Duodenal mucosa (tissue), 2 donors: ENCODE data around the gene EPB41L5.

ENCODE experiments used
- H3K27ac ChIP-seq: one replicate; pipeline ENCODE4 v1.7.0; 2013; ENCODE audit warnings: low read depth, low read length
- H3K27me3 ChIP-seq, 2 donors: one replicate each; pipeline ENCODE4 v1.7.0; 2013; ENCODE audit warnings: low read length in 2 of 2, control low read depth in 1 of 2; ENCODE audit not compliant: insufficient read depth in 2 of 2, control insufficient read depth in 1 of 2
- H3K36me3 ChIP-seq, 2 donors: one replicate each; pipeline ENCODE4 v1.7.0; 2013; ENCODE audit warnings: low read length in 2 of 2, control low read depth in 1 of 2; ENCODE audit not compliant: insufficient read depth in 2 of 2, control insufficient read depth in 1 of 2
- H3K4me1 ChIP-seq, 2 donors: one replicate each; pipeline ENCODE4 v1.7.0; 2013; ENCODE audit warnings: low read length in 2 of 2, control low read depth in 1 of 2; ENCODE audit not compliant: insufficient read depth in 2 of 2, control insufficient read depth in 1 of 2
- H3K4me3 ChIP-seq, 2 donors: one replicate each; pipeline ENCODE4 v1.7.0; 2013; ENCODE audit warnings: low read length in 2 of 2, low read depth in 1 of 2
- H3K9ac ChIP-seq, 2 donors: one replicate each; pipeline ENCODE4 v1.7.0; 2013; ENCODE audit warnings: low read length in 2 of 2, low read depth in 1 of 2
- H3K9me3 ChIP-seq, 2 donors: one replicate each; pipeline ENCODE4 v1.7.0; 2013; ENCODE audit warnings: low read length in 2 of 2, control low read depth in 1 of 2; ENCODE audit not compliant: control insufficient read depth in 1 of 2

Gene EPB41L5

DNA sequence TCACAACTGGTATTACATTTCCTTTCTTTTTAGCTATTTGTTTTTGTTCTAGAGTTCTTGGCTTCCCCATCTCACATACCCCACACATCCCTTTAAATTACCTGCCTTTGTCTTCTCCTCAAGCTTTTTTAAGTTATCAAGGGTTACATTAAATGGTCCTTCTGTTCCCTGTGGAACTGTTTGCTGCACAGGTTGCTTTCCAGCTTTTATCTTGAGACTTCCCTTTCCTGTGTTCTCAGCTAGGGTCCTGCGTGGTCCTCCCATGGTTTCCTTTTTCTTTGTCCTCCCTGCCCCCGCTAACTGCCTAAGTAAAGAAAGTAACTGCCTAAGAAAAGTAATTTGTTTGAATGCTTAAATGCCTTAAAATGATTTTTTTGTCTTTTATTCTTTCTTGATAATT lies 66.8 kb downstream of the EPB41L5 start:
- Histone ChIP-seq H3K4me3 (no peak overlapping the region), H3K27ac (no peak overlapping the region), H3K9ac (no peak overlapping the region), H3K36me3 (peaks cover 10 to 11% of the 10 kb centered on the region in 2 donors), H3K9me3 (no peaks in the 10 kb centered on the region), H3K4me1 (no peaks in the 10 kb centered on the region), H3K27me3 (no peaks in the 10 kb centered on the region)

DNA sequence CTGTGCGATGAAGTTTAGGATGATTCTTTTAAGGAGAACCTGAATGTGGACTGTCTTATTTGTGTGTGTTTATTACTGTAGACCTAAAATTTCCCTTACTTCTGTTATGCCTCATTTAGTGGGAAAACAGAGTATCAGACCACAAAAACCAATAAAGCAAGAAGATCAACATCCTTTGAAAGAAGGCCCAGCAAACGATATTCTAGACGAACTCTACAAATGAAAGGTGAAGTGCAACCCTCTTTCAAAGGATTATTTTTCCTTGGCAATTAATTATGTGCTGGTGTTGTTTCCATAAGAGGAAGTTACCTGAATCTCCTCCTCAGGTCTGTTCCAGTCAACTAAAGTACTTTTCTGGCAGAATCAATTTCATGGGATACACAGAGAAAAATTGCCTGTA lies 78.6 kb downstream of the EPB41L5 start:
- no peak overlapping the region for H3K9ac ChIP-seq
- no peaks in the 10 kb centered on the region for H3K4me1 ChIP-seq
- H3K36me3 ChIP-seq, result peaks cover 0 to 15% of the 10 kb centered on the region in 2 donors
- H3K4me3 ChIP-seq, result no peak overlapping the region
- no peaks in the 10 kb centered on the region for H3K9me3 ChIP-seq
- H3K27me3 ChIP-seq, result no peaks in the 10 kb centered on the region
- no peak overlapping the region for H3K27ac ChIP-seq

DNA sequence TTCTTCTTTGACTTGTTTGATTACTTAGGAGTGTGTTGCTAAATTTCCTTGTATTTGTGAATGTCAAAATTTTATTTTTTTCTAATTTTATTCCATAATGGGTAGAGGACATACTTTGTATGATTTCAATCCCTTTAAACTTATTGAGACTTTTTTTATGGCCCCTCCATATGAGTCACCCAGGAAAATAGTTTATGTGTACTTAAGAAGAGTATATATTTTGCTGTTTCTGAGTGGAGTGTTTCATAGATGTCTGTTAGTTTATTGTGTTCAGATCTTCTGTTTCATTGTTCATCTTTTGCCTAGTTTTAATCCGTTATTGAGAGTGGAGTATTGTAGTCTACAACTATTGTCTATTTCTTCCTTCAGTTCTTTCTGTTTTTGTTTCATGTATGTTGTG lies 81.9 kb downstream of the EPB41L5 start:
- H3K4me3 ChIP-seq, result no peak overlapping the region
- no peaks in the 10 kb centered on the region for H3K27me3 ChIP-seq
- no peak overlapping the region for H3K9ac ChIP-seq
- peaks cover 0 to 6% of the 10 kb centered on the region in 2 donors for H3K36me3 ChIP-seq
- H3K27ac ChIP-seq, result no peak overlapping the region
- no peaks in the 10 kb centered on the region for H3K4me1 ChIP-seq
- no peaks in the 10 kb centered on the region for H3K9me3 ChIP-seq

DNA sequence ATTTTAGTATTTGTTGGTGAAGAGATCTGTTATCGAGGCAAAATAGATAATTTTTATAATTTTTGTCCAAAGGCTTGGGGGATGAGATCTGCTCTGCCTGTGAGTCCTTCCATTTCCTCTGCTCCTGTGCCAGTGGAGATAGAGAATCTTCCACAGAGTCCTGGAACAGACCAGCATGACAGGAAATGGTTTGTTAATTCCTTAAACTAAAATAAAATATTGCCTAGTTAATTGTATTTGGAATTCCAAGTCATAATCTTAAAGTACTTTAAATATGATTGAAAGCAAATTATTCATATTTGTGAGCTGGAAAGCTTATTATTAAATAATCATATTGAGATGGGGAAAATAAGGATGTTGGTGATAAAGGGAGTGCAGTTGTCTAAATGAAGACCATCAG lies 87.8 kb downstream of the EPB41L5 start:
- no peak overlapping the region for H3K27ac ChIP-seq
- H3K9me3 ChIP-seq, result no peaks in the 10 kb centered on the region
- H3K9ac ChIP-seq, result no peak overlapping the region
- H3K27me3 ChIP-seq, result no peaks in the 10 kb centered on the region
- no peak overlapping the region for H3K4me3 ChIP-seq
- H3K4me1 ChIP-seq, result no peaks in the 10 kb centered on the region
- H3K36me3 ChIP-seq, result peaks cover 4 to 15% of the 10 kb centered on the region in 2 donors

DNA sequence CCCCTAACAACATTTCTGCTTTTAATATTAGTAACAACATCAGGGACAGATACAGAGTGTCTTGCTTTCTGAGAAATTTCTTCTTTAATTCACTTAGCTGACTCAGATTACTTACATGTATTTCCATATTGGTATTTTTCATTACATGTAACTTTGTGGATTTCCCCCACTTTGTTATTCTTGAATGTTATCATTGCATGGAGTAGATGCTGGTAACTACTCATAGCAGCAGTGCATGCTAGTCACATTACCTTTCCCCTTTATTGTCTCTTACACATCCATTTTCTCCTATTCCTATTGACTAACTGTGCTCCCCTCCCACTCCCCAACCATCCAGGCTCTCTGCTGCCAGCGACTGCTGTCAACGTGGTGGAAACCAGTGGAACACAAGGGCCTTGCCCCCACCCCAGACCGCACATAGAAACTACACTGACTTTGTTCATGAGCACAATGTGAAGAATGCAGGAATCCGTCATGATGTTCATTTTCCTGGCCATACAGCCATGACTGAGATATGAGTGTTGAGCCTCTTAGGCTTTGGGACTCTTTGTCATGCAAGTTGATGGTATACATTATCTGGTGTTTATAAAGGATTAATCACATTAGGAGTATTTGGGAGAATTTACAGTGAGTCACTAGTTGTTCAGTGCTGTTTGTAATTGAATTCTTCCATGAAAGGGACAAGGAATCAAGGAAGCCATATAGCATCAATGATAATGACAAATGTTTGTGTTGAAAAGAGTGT lies 91.0 kb downstream of the EPB41L5 start:
- Histone ChIP-seq H3K4me3 (no peak overlapping the region), H3K4me1 (peaks cover 0 to 13% of the 10 kb centered on the region in 2 donors)

DNA sequence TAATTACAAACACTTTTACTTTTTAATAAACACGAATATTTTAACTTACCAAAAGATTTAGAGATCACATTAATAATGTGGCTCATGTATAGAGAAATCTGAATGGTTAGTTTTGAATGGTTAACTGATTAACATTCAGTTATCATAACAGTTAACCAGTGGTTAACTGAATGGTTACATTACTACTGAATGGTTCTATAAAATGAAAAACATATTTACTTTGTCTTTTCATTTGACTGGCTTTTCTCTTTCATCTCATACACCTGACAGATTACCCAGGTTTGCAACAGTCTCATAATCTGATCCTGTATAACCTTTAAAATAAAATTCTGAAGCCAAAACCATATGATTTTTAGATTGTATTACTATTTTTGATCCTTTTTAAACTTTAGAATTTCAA lies 91.9 kb downstream of the EPB41L5 start:
- H3K36me3 ChIP-seq, result peaks cover 4 to 17% of the 10 kb centered on the region in 2 donors
- no peaks in the 10 kb centered on the region for H3K9me3 ChIP-seq
- no peak overlapping the region for H3K9ac ChIP-seq
- no peak overlapping the region for H3K4me3 ChIP-seq
- no peak overlapping the region for H3K27ac ChIP-seq
- no peaks in the 10 kb centered on the region for H3K27me3 ChIP-seq
- peaks cover 0 to 17% of the 10 kb centered on the region in 2 donors for H3K4me1 ChIP-seq

More for the DNA sequence above, 91.0 kb downstream of the EPB41L5 start:
- H3K9ac ChIP-seq, result no peak overlapping the region
- no peak overlapping the region for H3K27ac ChIP-seq
- no peaks in the 10 kb centered on the region for H3K9me3 ChIP-seq
- H3K36me3 ChIP-seq, result peaks cover 4 to 17% of the 10 kb centered on the region in 2 donors
- H3K27me3 ChIP-seq, result no peaks in the 10 kb centered on the region

DNA sequence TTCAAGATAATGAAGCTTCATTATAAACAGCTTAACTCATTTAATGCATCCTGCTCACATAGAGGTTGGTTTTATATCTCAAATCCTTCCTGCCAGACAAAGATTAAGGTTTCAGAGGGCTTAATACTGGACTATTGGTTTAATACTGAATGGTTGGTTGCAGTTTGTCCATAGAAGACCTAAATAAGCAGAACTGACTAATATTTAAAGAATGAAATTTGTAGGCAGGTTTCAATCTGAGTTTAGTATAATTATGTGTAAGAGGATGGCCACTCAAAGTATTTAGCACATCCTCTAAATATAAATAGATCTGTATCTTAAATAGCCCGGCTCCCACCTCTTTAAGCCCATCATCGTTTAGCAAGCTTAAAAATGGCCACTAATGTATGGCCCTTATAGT lies 92.5 kb downstream of the EPB41L5 start:
- peaks cover 4 to 17% of the 10 kb centered on the region in 2 donors for H3K36me3 ChIP-seq
- no peak overlapping the region for H3K27ac ChIP-seq
- no peaks in the 10 kb centered on the region for H3K27me3 ChIP-seq
- no peaks in the 10 kb centered on the region for H3K9me3 ChIP-seq
- no peak overlapping the region for H3K9ac ChIP-seq
- H3K4me3 ChIP-seq, result no peak overlapping the region
- H3K4me1 ChIP-seq, result peaks cover 0 to 17% of the 10 kb centered on the region in 2 donors

DNA sequence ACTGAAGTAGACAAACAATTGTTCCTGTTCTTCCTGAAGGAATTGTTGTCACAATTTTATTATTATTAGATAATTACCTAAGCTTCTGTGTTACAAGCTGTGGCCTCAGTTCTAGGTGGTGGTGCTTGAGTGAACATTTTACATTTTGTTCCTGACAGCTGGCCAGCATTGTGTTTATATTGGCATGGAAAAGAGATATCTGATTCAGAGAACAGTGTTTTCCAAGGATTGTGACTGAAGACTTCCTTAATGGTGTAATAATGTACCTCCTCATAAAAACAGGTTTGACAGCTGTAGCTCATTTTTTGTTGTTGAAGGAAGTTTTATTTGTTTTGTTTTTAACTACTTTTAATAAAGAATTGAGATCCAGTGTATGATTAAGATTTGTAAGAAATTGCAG lies 95.2 kb downstream of the EPB41L5 start:
- Histone ChIP-seq H3K36me3 (peaks cover 4 to 14% of the 10 kb centered on the region in 2 donors), H3K27ac (no peak overlapping the region), H3K9me3 (no peaks in the 10 kb centered on the region), H3K9ac (no peak overlapping the region), H3K4me3 (no peak overlapping the region), H3K27me3 (no peaks in the 10 kb centered on the region), H3K4me1 (peaks cover 0 to 17% of the 10 kb centered on the region in 2 donors)

DNA sequence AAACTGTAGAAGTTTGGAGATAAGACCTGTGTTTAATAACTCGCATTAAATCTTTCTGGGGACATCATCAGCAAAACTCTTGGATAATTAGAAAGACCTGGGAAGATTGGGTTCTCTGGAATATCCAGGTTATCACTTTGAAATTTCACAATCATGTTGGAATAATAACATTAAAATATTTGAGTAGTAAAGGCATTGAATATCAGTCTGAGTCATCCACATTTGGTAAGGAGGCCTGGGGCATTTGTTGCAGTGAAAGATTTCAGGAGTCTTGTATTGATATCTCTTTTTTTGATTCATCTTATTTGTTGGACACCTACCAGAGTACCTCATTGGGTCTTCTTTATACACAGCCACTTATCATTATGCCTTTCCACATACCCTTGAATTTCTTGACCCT lies 95.9 kb downstream of the EPB41L5 start:
- Histone ChIP-seq H3K9me3 (no peaks in the 10 kb centered on the region), H3K4me1 (peaks cover 0 to 17% of the 10 kb centered on the region in 2 donors), H3K36me3 (peaks cover 2 to 12% of the 10 kb centered on the region in 2 donors), H3K9ac (no peak overlapping the region), H3K4me3 (no peak overlapping the region), H3K27ac (no peak overlapping the region), H3K27me3 (no peaks in the 10 kb centered on the region)

DNA sequence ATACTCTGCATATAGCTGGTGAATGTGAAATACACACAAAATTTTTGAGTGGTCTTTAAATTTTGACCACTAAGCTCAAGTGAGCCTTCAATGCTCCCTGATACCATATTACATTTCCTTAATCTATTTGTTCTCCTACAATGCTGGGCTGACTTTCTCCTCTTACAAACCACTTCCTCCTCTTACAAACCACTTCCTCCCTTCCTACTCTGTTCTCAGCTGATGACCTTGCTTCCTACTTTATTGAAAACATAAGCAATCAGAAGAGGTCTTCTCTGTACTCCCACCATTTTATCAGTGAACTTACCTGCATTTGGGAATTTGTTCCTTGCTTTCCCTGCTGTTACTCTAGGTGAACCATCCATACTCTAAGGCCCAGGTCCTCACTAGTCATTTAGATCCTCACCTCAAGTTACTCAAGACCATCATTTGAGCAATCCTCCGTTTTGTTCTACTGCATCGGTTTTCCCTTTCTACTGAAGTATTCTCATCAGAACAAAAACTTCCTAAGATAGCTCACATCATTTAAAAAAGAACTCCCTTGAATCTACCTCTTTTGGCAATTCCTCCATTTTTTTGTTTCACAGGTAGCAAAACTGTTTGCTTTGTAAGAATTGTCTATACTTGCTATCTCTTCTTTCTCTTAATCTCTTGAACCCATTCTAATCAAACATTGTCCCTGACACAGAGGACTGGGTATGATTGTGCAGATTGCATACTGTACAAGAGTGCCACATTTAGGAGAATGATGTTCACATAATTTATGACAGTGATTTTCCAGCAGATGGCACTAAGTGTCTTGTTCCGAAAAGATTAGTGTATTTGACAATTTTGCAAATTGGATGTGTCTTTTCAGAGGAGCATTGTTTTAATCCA lies 96.5 kb downstream of the EPB41L5 start:
- H3K9me3 ChIP-seq, result no peaks in the 10 kb centered on the region
- no peak overlapping the region for H3K27ac ChIP-seq
- H3K4me1 ChIP-seq, result peaks cover 0 to 17% of the 10 kb centered on the region in 2 donors
- H3K4me3 ChIP-seq, result no peak overlapping the region
- H3K27me3 ChIP-seq, result no peaks in the 10 kb centered on the region
- H3K9ac ChIP-seq, result no peak overlapping the region
- peaks cover 0 to 6% of the 10 kb centered on the region in 2 donors for H3K36me3 ChIP-seq
